Progenitor cell of endocrine pancreas (in vitro differentiated cells): ENCODE results near the gene CRYAA. TPM values are rescaled to one million over a fixed set of nuclear protein-coding genes. Genes with fewer than 3 reads are reported as not detected.
"Not testable (repeated sequence)": the region's sequence is repeated elsewhere in the genome, so short reads cannot be mapped to it uniquely, and the experiment has no call there.

Experiments used
- DNase-seq: peaks from one replicate; pipeline ENCODE4 v3.0.0; 2021; ENCODE audit warnings: low spot score; ENCODE audit not compliant: unreplicated experiment
- H3K27ac Mint-ChIP-seq: 2 replicates; pipeline ENCODE4 v1.8.0; 2021; ENCODE audit warnings: mild to moderate bottlenecking, moderate library complexity, mixed read lengths
- H3K27me3 Mint-ChIP-seq: 2 replicates; pipeline ENCODE4 v1.8.0; 2021; ENCODE audit warnings: mixed read lengths
- H3K36me3 Mint-ChIP-seq: 2 replicates; pipeline ENCODE4 v1.8.0; 2022; ENCODE audit warnings: mixed read lengths; ENCODE audit not compliant: insufficient read depth
- H3K4me1 Mint-ChIP-seq: 2 replicates; pipeline ENCODE4 v1.8.0; 2021; ENCODE audit warnings: low read depth, mixed read lengths
- H3K4me3 Mint-ChIP-seq: 2 replicates; pipeline ENCODE4 v1.8.0; 2021; ENCODE audit warnings: low read depth, mild to moderate bottlenecking, moderate library complexity, mixed read lengths
- H3K9me3 Mint-ChIP-seq: 2 replicates; pipeline ENCODE4 v1.8.0; 2021; ENCODE audit warnings: low read depth, mixed read lengths
- total RNA-seq: library from RNA; stranded (reverse); gene quantifications from 2 replicates; pipeline ENCODE4 v1.2.1, GENCODE V29; 2021
- TF ChIP-seq, protein P1 (sequence below): fragments of 200-600 bp; sonication (generic); IDR thresholded peaks from one replicate; pipeline ENCODE4 v1.5.0; 2021; ENCODE audit warnings: antibody characterized with exemption, mild to moderate bottlenecking; ENCODE audit not compliant: unreplicated experiment

The CRYAA gene
- total RNA-seq, 1 donor from 2014 or later, result not detected

GRCh38 chr21:43187268-43187667 is 18.5 kb downstream of the CRYAA start:
- not testable (repeated sequence) for H3K4me3 Mint-ChIP-seq, H3K27ac Mint-ChIP-seq, H3K9me3 Mint-ChIP-seq, DNase-seq, H3K36me3 Mint-ChIP-seq, H3K4me1 Mint-ChIP-seq
- H3K27me3 Mint-ChIP-seq, result peaks cover 19% of the 10 kb centered on the region

DNA sequence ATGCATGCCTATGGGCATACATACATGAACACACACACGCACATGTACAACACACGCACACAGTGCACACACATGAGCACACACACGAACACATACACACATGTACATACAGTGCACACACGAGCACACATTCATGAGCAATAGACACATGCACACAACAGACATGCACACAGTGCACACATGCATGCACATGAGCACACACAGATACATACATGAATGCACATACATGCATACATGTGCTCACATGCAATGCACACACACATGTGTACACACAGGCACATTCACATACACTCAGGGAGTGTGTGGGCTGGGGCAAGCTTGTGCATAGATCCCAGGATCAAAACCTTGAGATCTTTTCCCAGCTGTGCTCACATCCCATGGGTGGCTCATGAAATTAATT is 18.9 kb downstream of the CRYAA start:
- H3K27ac Mint-ChIP-seq, result no peak overlapping the region
- TF ChIP-seq, protein P1, sequence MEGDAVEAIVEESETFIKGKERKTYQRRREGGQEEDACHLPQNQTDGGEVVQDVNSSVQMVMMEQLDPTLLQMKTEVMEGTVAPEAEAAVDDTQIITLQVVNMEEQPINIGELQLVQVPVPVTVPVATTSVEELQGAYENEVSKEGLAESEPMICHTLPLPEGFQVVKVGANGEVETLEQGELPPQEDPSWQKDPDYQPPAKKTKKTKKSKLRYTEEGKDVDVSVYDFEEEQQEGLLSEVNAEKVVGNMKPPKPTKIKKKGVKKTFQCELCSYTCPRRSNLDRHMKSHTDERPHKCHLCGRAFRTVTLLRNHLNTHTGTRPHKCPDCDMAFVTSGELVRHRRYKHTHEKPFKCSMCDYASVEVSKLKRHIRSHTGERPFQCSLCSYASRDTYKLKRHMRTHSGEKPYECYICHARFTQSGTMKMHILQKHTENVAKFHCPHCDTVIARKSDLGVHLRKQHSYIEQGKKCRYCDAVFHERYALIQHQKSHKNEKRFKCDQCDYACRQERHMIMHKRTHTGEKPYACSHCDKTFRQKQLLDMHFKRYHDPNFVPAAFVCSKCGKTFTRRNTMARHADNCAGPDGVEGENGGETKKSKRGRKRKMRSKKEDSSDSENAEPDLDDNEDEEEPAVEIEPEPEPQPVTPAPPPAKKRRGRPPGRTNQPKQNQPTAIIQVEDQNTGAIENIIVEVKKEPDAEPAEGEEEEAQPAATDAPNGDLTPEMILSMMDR, result no peak
- DNase-seq, result no peak
- no peaks in the 10 kb centered on the region for H3K4me1 Mint-ChIP-seq
- no peaks in the 10 kb centered on the region for H3K36me3 Mint-ChIP-seq
- H3K9me3 Mint-ChIP-seq, result no peaks in the 10 kb centered on the region
- peaks cover 24% of the 10 kb centered on the region for H3K27me3 Mint-ChIP-seq
- H3K4me3 Mint-ChIP-seq, result no peak overlapping the region

DNA sequence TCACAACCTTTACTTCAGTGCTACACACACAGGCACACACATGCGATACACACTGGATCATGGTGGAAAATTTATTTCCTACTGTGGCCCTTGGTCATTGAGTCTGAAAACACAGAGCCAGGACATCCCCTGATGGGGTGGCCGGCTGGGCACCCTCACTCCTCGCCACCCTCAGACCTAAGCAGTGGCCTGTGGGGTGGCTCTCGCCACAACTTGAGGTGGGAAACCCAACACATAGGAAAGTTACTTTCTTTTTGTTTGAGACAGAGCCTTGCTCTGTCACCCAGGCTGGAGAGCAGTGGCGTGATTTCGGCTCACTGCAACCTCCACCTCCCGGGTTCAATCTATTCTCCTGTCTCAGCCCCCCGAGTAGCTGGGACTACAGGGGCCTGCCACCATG is 19.4 kb downstream of the CRYAA start:
- Mint-ChIP-seq H3K4me1 (no peaks in the 10 kb centered on the region), H3K9me3 (no peaks in the 10 kb centered on the region), H3K4me3 (no peak overlapping the region), H3K27me3 (peaks cover 28% of the 10 kb centered on the region), H3K36me3 (no peaks in the 10 kb centered on the region), H3K27ac (no peak overlapping the region)
- TF ChIP-seq, protein P1, result no peak
- DNase-seq, result peak; percentile 1

DNA sequence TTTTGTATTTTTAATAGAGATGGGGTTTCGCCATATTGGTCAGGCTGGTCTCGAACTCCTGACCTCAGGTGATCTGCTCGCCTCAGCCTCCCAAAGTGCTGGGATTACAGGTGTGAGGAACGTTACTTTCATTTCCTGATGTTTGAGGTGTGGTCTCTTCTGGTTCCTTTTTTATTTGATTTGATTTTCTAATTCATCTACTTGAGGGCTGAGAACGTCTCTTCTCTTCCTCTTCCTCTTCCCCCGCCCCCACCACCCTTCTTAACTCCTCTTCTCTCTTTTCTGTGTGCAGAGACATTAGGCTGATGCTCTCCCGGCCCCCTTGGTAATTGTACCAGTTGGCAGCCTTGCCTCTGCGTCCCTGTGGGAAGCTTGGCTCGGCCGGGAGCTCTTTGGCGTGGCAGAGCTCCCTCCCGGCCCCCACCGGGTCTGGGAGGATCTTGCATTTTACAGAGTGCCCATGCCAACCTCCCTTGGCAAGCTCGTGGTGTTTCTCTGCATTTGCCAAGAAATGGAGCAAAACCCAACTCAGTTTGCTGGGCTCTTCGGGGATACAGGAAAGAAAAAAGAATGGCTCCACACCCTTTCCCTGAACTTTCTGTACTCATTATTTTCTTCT is 19.9 kb downstream of the CRYAA start:
- H3K9me3 Mint-ChIP-seq, result no peaks in the 10 kb centered on the region
- no peaks in the 10 kb centered on the region for H3K36me3 Mint-ChIP-seq
- peak; percentile 2 for DNase-seq
- TF ChIP-seq, protein P1, result no peak
- H3K4me3 Mint-ChIP-seq, result no peak overlapping the region
- no peaks in the 10 kb centered on the region for H3K4me1 Mint-ChIP-seq
- H3K27ac Mint-ChIP-seq, result no peak overlapping the region
- peaks cover 31% of the 10 kb centered on the region for H3K27me3 Mint-ChIP-seq

GRCh38 chr21:43189936-43190335 is 21.1 kb downstream of the CRYAA start:
- Mint-ChIP-seq H3K27ac (no peak overlapping the region), H3K27me3 (peaks cover 37% of the 10 kb centered on the region), H3K4me3 (no peak overlapping the region), H3K4me1 (peaks cover 6% of the 10 kb centered on the region), H3K36me3 (no peaks in the 10 kb centered on the region), H3K9me3 (no peaks in the 10 kb centered on the region)
- TF ChIP-seq, protein P1, result no peak
- DNase-seq, result no peak

- no peak for DNase-seq
- Mint-ChIP-seq H3K27me3 (peaks cover 40% of the 10 kb centered on the region), H3K4me1 (peaks cover 11% of the 10 kb centered on the region), H3K27ac (no peak overlapping the region), H3K4me3 (no peak overlapping the region), H3K36me3 (no peaks in the 10 kb centered on the region), H3K9me3 (no peaks in the 10 kb centered on the region)
- TF ChIP-seq, protein P1, result no peak
These were observed 21.7 kb downstream of the CRYAA start for GRCh38 chr21:43190544-43190943.
